22Rv1 (cell line): ENCODE data around the gene STIM1.

ENCODE experiments used
- CTCF ChIP-seq: fragments of 450-650 bp; IDR thresholded peaks from 2 replicates; pipeline ENCODE4 v1.5.1; 2017; ENCODE audit warnings: mild to moderate bottlenecking
- ZFX ChIP-seq: fragments of 450-650 bp; IDR thresholded peaks from 2 replicates; pipeline ENCODE4 v1.6.1; 2017; ENCODE audit warnings: antibody characterized with exemption, borderline replicate concordance

- TF ChIP-seq CTCF (no peak), ZFX (no peak)
These were observed 59.3 kb downstream of the STIM1 start for GRCh38 chr11:3914805-3915204.
